CD4-positive, alpha-beta T cell treated with Interleukin-17A for 1 hour (primary cell): ENCODE data around the gene PTPRN2.
"Not testable (repeated sequence)": the region's sequence is repeated elsewhere in the genome, so short reads cannot be mapped to it uniquely, and the experiment has no call there.

Experiments
- DNase-seq: peaks from one replicate; pipeline ENCODE4 v3.0.0-alpha.2; 2020

Gene PTPRN2

GRCh38 chr7:157570531-157571200 lies 1017.0 kb downstream of the PTPRN2 start:
- DNase-seq, result no peak

- DNase-seq, result no peak
These were observed 1017.7 kb downstream of the PTPRN2 start for GRCh38 chr7:157569967-157570366.

- peak; percentile 66 for DNase-seq
These were observed 1018.6 kb downstream of the PTPRN2 start for GRCh38 chr7:157568770-157569584.

- DNase-seq, result no peak
These were observed 1019.4 kb downstream of the PTPRN2 start for GRCh38 chr7:157568106-157568769.

GRCh38 chr7:157567666-157568065 lies 1020.0 kb downstream of the PTPRN2 start:
- no peak for DNase-seq

- no peak for DNase-seq
These were observed 1021.0 kb downstream of the PTPRN2 start for GRCh38 chr7:157566631-157567006.

GRCh38 chr7:157565981-157566630 lies 1021.5 kb downstream of the PTPRN2 start:
- no peak for DNase-seq

- DNase-seq, result no peak
These were observed 1022.4 kb downstream of the PTPRN2 start for GRCh38 chr7:157565201-157565626.

- no peak for DNase-seq
These were observed 1023.0 kb downstream of the PTPRN2 start for GRCh38 chr7:157564517-157565177.

GRCh38 chr7:157563467-157564135 lies 1024.0 kb downstream of the PTPRN2 start:
- DNase-seq, result not testable (repeated sequence)

GRCh38 chr7:157562522-157563398 lies 1024.9 kb downstream of the PTPRN2 start:
- DNase-seq, result not testable (repeated sequence)

- DNase-seq, result no peak
These were observed 1025.7 kb downstream of the PTPRN2 start for GRCh38 chr7:157561816-157562410.

- no peak for DNase-seq
These were observed 1026.2 kb downstream of the PTPRN2 start for GRCh38 chr7:157561523-157561785.

GRCh38 chr7:157560710-157561522 lies 1026.7 kb downstream of the PTPRN2 start:
- no peak for DNase-seq

GRCh38 chr7:157560258-157560654 lies 1027.4 kb downstream of the PTPRN2 start:
- DNase-seq, result no peak

- DNase-seq, result no peak
These were observed 1027.9 kb downstream of the PTPRN2 start for GRCh38 chr7:157559596-157560257.

GRCh38 chr7:157558875-157559595 lies 1028.6 kb downstream of the PTPRN2 start:
- DNase-seq, result no peak

GRCh38 chr7:157558516-157558874 lies 1029.1 kb downstream of the PTPRN2 start:
- DNase-seq, result no peak

GRCh38 chr7:157558061-157558460 lies 1029.6 kb downstream of the PTPRN2 start:
- DNase-seq, result no peak
